WI38 (cell line): Measurements from ENCODE around the gene SRRD.

Experiments used
- H3K4me3 ChIP-seq: 2 replicates; pipeline ENCODE4 v1.5.1; 2011; ENCODE audit warnings: low read depth, mild to moderate bottlenecking, control low read depth, low read length
- TF ChIP-seq, protein P1 (sequence below): IDR thresholded peaks from 2 replicates; pipeline ENCODE4 v1.5.1; 2012; ENCODE audit warnings: low read depth, mild to moderate bottlenecking, control low read depth, low read length

Gene SRRD

DNA sequence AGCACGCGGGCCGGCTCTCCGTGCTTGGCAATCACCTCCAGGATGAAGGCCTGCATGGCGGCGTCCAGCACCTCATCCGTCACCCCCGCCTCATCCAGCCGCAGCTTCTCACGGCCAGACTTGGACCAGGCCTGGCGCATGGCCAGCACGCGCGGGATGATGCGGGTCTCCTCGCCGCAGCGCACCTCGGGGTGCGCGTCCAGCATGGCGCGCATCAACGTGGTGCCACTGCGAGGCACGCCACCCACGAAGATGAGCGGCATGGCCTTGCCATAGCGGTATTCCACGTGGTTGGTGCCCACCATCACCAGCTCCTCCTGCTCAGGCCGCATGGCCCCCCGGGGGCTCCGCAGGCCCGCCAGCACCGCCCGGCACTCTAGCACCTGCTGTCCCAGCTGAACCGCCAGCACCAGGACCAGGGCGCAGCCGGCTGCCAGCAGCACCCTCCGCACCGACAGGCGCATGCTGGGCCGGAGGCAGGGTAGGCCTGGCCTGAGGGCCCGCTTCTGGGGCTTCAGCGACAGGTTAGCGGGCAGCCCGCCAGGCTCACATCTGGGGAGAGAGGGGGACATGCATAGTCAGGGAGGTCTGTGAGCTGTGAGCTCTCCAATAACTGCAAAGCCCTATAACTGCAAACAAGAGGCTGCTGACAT, 57.6 kb downstream of the SRRD start:
- TF ChIP-seq, protein P1, sequence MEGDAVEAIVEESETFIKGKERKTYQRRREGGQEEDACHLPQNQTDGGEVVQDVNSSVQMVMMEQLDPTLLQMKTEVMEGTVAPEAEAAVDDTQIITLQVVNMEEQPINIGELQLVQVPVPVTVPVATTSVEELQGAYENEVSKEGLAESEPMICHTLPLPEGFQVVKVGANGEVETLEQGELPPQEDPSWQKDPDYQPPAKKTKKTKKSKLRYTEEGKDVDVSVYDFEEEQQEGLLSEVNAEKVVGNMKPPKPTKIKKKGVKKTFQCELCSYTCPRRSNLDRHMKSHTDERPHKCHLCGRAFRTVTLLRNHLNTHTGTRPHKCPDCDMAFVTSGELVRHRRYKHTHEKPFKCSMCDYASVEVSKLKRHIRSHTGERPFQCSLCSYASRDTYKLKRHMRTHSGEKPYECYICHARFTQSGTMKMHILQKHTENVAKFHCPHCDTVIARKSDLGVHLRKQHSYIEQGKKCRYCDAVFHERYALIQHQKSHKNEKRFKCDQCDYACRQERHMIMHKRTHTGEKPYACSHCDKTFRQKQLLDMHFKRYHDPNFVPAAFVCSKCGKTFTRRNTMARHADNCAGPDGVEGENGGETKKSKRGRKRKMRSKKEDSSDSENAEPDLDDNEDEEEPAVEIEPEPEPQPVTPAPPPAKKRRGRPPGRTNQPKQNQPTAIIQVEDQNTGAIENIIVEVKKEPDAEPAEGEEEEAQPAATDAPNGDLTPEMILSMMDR: no peak
- no peak overlapping the region for H3K4me3 ChIP-seq

DNA sequence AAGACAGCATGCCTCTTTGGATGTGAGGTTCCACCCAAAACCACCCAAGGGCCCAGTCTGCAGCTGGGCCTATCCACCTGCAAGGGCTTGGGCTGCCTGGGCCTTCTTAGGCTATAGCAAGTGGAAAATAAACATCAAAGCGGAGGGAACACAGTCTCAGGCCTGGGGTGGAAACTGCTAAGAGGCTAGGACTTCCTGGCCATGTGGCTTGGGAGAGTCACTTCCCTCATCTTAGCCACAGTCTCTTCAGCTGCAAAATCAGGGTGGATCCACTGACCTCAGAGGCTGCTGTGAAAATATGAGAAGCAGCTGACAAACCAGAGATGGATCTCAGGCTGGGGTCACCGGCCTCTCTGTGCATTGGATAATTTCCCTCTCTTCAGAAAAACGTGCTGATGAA, 59.2 kb downstream of the SRRD start:
- TF ChIP-seq, protein P1: no peak
- no peak overlapping the region for H3K4me3 ChIP-seq
